Hepatocyte (in vitro differentiated cells): ENCODE measurements around the gene POLK.

Experiments used
- CTCF ChIP-seq: fragments of 200-600 bp; sonication (generic); IDR thresholded peaks from 2 replicates; pipeline ENCODE4 v1.5.1; 2016; ENCODE audit warnings: antibody characterized with exemption, mild to moderate bottlenecking; ENCODE audit not compliant: poor library complexity
- EZH2 ChIP-seq: fragments of 200-600 bp; sonication (generic); IDR thresholded peaks from 2 replicates; pipeline ENCODE4 v1.6.1; 2016; ENCODE audit warnings: antibody characterized with exemption, mild to moderate bottlenecking, borderline replicate concordance
- EZH2phosphoT487 ChIP-seq: fragments of 200-600 bp; sonication (generic); IDR thresholded peaks from one replicate; pipeline ENCODE4 v1.6.1; 2018; ENCODE audit warnings: antibody characterized with exemption, mild to moderate bottlenecking, low read depth, moderate library complexity; ENCODE audit not compliant: unreplicated experiment, severe bottlenecking

DNA sequence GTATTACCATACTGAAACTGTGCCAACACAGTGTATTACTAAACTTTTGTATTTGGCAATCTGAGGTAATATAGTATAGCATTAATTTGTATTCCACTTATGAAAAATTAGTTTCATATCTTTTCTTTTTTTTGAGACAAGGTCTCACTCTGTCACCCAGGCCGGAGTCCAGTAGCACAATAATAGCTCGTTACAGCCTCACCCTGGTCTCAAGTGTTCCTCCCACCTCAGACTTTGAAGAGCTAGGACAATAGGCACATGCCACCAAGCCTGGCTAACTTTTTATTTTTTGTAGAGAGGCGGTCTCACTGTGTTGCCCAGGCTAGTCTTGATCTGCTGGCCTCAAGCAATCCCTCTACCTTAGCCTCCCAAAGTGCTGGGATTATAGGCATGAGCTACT lies 36.1 kb downstream of the POLK start:
- no peak for TF ChIP-seq EZH2phosphoT487
- TF ChIP-seq CTCF, result no peak
- TF ChIP-seq EZH2, result no peak
